GM13977 (cell line): ENCODE data around the gene NTN3.
A peak's percentile ranks its signal among the peaks of the same experiment; 100 is the strongest.

Source experiments
- DNase-seq: peaks from one replicate; pipeline ENCODE4 v3.0.0; 2012; ENCODE audit warnings: low spot score
- in situ Hi-C: fragments of 300-500 bp; cut with MboI; formaldehyde crosslinking; loops from one replicate; pipeline ENCODE4 v1.12.0; 2022; ENCODE audit warnings: low sequenced_read_pairs, low pct_unique_long_range_greater_than_20kb, mixed read lengths, inconsistent platforms; ENCODE audit not compliant: unreplicated experiment
- TF ChIP-seq, protein P1 (sequence below): IDR thresholded peaks from 2 replicates; pipeline ENCODE4 v1.5.1; 2012; ENCODE audit warnings: mild to moderate bottlenecking, control low read depth; ENCODE audit not compliant: insufficient read depth; ENCODE audit errors: extremely low read depth, missing control alignments

The NTN3 gene

DNA sequence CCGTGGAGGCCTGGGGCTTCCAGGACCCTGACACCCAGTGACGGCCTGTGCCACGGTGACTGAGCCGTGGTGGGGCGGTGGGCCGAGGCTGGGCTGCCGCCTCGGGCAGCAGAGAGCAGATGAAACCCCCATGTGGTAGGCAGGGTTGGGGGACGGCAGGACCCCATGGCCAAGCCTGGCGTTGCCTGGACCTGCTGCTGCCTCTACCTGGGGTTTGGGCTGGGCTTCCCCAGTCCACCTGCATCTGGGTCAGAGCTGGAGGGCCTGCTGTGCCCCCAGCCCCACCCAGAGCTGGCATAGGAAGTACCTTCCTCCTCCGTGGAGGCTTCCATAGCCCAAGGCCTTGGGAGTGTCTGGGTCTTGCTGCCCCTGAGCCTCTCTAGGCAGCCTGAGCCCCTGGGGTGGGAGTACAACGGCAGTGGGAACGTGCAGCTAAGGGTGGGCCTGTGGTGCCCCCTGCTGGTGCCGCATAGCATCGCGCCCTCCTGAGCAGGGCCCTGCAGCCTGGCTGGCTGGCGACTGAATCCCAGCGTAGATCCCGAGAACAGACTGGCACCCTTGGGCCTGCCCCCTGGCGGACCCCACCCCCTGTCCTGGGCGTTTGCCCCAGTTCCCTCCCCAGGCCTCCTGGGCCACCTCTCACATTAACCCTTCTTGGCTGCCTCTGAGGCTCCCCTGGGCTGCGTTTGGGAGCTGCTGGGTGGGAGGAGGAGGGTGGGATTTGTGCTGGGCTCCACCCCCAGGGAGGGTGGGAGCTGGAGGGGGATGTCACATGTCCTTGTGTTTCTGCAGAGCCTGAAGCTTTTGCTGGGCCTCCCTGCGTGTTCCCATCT lies 30.0 kb downstream of the NTN3 start:
- peak; percentile 90 for DNase-seq
- in situ Hi-C loops = no loop called here
- TF ChIP-seq, protein P1, sequence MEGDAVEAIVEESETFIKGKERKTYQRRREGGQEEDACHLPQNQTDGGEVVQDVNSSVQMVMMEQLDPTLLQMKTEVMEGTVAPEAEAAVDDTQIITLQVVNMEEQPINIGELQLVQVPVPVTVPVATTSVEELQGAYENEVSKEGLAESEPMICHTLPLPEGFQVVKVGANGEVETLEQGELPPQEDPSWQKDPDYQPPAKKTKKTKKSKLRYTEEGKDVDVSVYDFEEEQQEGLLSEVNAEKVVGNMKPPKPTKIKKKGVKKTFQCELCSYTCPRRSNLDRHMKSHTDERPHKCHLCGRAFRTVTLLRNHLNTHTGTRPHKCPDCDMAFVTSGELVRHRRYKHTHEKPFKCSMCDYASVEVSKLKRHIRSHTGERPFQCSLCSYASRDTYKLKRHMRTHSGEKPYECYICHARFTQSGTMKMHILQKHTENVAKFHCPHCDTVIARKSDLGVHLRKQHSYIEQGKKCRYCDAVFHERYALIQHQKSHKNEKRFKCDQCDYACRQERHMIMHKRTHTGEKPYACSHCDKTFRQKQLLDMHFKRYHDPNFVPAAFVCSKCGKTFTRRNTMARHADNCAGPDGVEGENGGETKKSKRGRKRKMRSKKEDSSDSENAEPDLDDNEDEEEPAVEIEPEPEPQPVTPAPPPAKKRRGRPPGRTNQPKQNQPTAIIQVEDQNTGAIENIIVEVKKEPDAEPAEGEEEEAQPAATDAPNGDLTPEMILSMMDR = peak; percentile 99

DNA sequence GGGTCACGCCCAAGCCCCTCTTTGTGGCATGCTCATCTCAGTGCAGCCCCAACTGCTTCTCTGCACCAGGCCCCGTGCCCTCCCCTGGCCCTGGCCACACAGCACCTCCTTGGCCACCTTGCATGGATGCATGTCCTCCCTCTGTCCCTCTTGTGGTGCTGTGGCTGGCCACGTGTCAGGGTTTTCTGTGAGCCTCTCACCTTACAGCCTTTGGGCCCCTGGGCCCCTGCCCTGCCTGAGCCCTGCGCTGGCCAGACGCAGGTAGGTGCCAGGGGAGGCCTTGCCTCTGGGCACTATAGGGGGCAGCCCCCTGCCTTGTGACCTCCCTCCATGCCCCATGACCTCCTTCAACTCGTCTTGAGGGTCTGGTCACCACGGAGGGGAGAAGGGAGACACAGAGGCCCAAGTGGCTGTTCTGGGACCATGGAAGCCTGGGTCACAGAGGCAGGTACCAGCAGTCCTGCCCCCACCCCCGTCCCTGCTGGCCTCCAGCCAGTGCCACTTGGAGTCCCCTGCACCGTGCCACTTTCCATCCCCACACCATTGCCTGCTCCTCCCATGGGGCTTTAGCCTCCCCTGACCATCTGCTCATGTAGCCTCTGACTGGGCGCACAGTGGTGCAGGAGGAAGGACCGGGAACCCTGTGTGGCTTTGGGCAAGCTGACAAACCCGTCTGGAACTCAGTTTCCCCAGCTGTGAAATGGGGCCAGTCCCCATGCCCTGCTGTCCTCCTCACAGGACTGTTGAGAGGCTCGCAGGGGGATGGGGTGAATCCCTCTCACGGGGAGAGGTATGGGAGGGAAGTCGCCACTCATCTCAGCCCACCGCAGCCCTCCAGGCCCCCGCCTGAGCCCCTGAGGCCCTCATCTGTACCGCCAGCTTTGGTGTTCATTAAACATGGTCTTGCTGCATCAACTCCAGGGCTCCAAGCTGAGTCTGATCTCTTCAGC lies 31.1 kb downstream of the NTN3 start:
- in situ Hi-C loops = no loop called here
- TF ChIP-seq, protein P1 = no peak
- no peak for DNase-seq

DNA sequence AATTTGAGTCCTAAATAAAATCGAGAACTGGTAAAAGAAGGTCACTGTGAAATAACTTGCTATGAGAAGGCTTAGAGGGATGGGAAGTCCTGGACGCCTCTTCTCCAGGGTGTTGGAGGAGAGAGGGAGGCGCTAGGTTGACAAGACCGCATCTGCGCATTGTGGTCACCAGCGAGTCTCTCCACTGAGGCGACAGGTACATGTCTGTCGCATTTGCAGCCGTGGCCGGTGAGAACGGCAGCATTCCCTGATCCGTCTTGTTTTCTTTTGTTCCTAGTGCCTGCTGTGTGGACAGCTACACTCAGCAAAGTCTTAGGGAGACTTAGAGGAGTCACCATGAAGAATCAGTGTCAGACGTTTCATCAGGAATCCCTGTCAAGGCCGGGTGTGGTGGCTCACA lies 34.6 kb downstream of the NTN3 start:
- DNase-seq = no peak
- TF ChIP-seq, protein P1 = no peak
- in situ Hi-C loops = no loop called here

DNA sequence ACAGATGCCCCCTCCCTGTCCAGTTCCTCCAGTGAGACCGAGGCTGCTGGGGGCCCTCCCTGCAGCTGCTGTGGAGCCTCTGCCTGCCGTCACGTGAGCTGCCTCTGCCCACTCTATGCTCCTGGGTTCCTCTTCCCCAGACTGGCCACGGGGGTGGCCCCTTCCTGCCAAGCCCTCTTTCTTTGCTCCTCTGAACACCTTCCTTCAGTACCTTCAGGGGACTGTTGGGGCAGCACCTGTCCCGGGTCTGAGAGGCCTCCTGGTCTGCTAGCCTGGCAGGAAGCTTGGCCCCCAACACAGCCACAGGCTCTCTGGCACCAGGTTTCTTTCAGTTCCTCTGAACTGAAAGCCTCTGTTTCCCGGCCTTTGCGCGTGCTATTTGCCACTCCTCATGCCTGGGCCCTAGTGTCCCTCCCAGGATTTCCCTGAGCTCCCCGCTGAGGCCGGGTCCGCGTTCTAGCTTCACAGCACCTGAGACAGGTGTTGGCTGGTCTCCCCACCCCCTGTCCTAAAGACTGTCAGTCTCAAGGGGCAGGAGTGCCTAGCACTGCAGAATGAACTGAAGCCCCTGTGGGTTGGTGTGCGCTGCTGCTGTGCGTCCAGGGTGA lies 36.1 kb downstream of the NTN3 start:
- DNase-seq = peak; percentile 81
- TF ChIP-seq, protein P1 = peak; percentile 16
- in situ Hi-C loops = no loop called here

DNA sequence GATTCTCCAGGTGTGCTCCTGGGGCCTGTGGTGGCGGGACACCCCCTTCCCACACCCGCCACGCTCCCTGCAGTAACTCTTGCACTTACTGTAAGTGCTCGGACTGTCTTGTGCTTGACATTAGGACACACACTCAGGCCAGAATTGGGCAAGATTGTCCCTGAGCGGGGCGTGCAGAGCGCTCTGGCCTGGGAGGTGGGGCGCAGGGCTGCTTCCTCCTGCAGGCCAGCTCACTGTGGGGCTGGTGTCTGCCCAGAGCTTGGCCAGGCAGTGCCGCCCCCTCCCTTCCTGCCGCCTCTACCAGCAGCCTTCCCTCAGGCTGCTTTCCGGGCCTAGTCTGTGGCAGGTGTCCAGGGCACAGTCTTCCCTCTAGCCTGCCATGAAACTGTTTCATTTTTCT lies 36.6 kb downstream of the NTN3 start:
- no peak for DNase-seq
- TF ChIP-seq, protein P1 = no peak
- in situ Hi-C loops = no loop called here

DNA sequence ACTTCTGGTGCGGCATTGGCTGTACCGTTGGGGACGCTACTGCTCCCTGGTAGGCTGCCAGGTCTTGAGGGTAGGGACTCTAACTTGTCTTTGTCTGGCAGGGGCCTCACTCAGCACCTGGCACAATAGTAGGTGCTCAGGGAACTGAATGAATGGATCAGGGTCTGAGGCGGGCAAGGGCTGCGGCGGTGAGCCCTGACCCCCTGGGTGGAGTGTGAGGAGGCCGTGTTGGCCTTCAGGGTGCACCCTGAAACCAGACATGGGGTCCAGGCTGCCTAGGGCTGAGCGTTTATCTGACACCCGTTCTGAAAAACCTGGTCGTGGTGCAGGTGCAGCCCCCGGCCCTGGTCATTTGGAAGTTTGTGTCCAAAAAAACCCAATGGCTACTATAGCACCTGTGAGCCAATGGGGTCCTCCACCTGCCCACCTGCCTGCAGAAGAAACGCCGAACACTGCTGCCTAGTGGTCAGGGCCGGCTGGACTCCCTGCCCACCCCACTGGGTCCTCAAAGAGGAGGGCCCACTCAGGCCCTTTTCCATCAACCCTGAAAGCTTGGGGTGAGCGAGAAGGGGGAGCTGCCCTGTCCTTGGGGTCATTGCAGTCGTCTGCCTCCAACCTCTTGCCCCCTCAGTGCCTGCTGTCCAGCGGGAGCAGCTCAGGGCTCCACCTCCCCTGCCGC lies 37.8 kb downstream of the NTN3 start:
- in situ Hi-C loops = no loop called here
- TF ChIP-seq, protein P1 = no peak
- no peak for DNase-seq
